HepG2 (cell line): ENCODE results near the gene FAM118A. TPM values are rescaled to one million over a fixed set of nuclear protein-coding genes. Genes with fewer than 3 reads are reported as not detected.
A peak's percentile ranks its signal among the peaks of the same experiment; 100 is the strongest.

Source experiments
- AGO1 ChIP-seq: fragments of 200-400 bp; formaldehyde crosslinking; IDR thresholded peaks from 2 replicates; pipeline ENCODE4 v1.6.1; 2017; ENCODE audit warnings: mild to moderate bottlenecking, low read depth, low read length, moderate library complexity; ENCODE audit not compliant: poor library complexity, severe bottlenecking
- AHR ChIP-seq: IDR thresholded peaks from 2 replicates; pipeline ENCODE4 v1.6.1; 2018; ENCODE audit warnings: missing genetic modification reagents, missing compliant biosample characterization
- ARID2 ChIP-seq: sonication (generic); formaldehyde crosslinking; IDR thresholded peaks from 2 replicates; pipeline ENCODE4 v1.8.1; 2022; ENCODE audit warnings: mild to moderate bottlenecking, missing genetic modification reagents, borderline replicate concordance
- HHEX ChIP-seq: IDR thresholded peaks from 2 replicates; pipeline ENCODE4 v1.6.1; 2016; ENCODE audit warnings: control low read depth
- KDM3A ChIP-seq: IDR thresholded peaks from 2 replicates; pipeline ENCODE4 v1.6.1; 2018; ENCODE audit warnings: low read depth, missing compliant biosample characterization
- MED8 ChIP-seq: sonication (generic); formaldehyde crosslinking; IDR thresholded peaks from 2 replicates; pipeline ENCODE4 v1.8.1; 2023; ENCODE audit warnings: mild to moderate bottlenecking, missing genetic modification reagents; ENCODE audit not compliant: insufficient replicate concordance
- MIER2 ChIP-seq: IDR thresholded peaks from 2 replicates; pipeline ENCODE4 v1.6.1; 2016; ENCODE audit warnings: missing biosample characterization, missing genetic modification reagents
- MIER3 ChIP-seq: IDR thresholded peaks from 2 replicates; pipeline ENCODE4 v1.6.1; 2016; ENCODE audit warnings: missing compliant biosample characterization, borderline replicate concordance
- PCBP1 ChIP-seq: fragments of 200-400 bp; formaldehyde crosslinking; IDR thresholded peaks from 2 replicates; pipeline ENCODE4 v1.6.1; 2017; ENCODE audit warnings: mild to moderate bottlenecking, low read depth, low read length, borderline replicate concordance
- RAD51 ChIP-seq: fragments of 450-650 bp; IDR thresholded peaks from 2 replicates; pipeline ENCODE4 v1.6.1; 2016; ENCODE audit warnings: borderline replicate concordance
- SIX4 ChIP-seq: sonication (generic); formaldehyde crosslinking; IDR thresholded peaks from 2 replicates; pipeline ENCODE4 v1.4.0; 2020; ENCODE audit warnings: missing genetic modification reagents
- TIGD3 ChIP-seq: sonication (generic); formaldehyde crosslinking; IDR thresholded peaks from 2 replicates; pipeline ENCODE4 v1.5.1; 2020; ENCODE audit warnings: mild to moderate bottlenecking, missing genetic modification reagents, borderline replicate concordance
- ZBTB34 ChIP-seq: sonication (generic); formaldehyde crosslinking; IDR thresholded peaks from 2 replicates; pipeline ENCODE4 v1.8.0; 2022; ENCODE audit warnings: mild to moderate bottlenecking, missing genetic modification reagents
- ZBTB44 ChIP-seq: sonication (generic); formaldehyde crosslinking; IDR thresholded peaks from 2 replicates; pipeline ENCODE4 v1.4.0; 2020; ENCODE audit warnings: missing genetic modification reagents
- ZNF160 ChIP-seq: sonication (generic); formaldehyde crosslinking; IDR thresholded peaks from 2 replicates; pipeline ENCODE4 v1.8.0; 2022; ENCODE audit warnings: mild to moderate bottlenecking, inconsistent platforms, missing genetic modification reagents
- ZNF232 ChIP-seq: sonication (generic); formaldehyde crosslinking; IDR thresholded peaks from 2 replicates; pipeline ENCODE4 v1.4.0; 2020; ENCODE audit warnings: missing genetic modification reagents, borderline replicate concordance
- ZNF333 ChIP-seq: sonication (generic); formaldehyde crosslinking; IDR thresholded peaks from 2 replicates; pipeline ENCODE4 v1.4.0; 2020; ENCODE audit warnings: mild to moderate bottlenecking, missing genetic modification reagents, borderline replicate concordance
- ZNF343 ChIP-seq: sonication (generic); formaldehyde crosslinking; IDR thresholded peaks from 2 replicates; pipeline ENCODE4 v1.4.0; 2020; ENCODE audit warnings: mild to moderate bottlenecking, missing genetic modification reagents
- ZNF496 ChIP-seq: sonication (generic); formaldehyde crosslinking; IDR thresholded peaks from 2 replicates; pipeline ENCODE4 v1.8.1; 2023; ENCODE audit warnings: mild to moderate bottlenecking, moderate library complexity, missing genetic modification reagents; ENCODE audit not compliant: insufficient replicate concordance
- ZNF576 ChIP-seq: sonication (generic); formaldehyde crosslinking; IDR thresholded peaks from 2 replicates; pipeline ENCODE4 v1.4.0; 2020; ENCODE audit warnings: mild to moderate bottlenecking, missing genetic modification reagents
- ZNF577 ChIP-seq: sonication (generic); formaldehyde crosslinking; IDR thresholded peaks from 2 replicates; pipeline ENCODE4 v1.4.0; 2020; ENCODE audit warnings: mild to moderate bottlenecking, low read depth, missing genetic modification reagents, borderline replicate concordance
- ZNF615 ChIP-seq: sonication (generic); formaldehyde crosslinking; IDR thresholded peaks from 2 replicates; pipeline ENCODE4 v1.5.0; 2020; ENCODE audit warnings: mild to moderate bottlenecking, missing genetic modification reagents, borderline replicate concordance
- ZNF75D ChIP-seq: sonication (generic); formaldehyde crosslinking; IDR thresholded peaks from 2 replicates; pipeline ENCODE4 v1.8.1; 2023; ENCODE audit warnings: missing genetic modification reagents, mild to moderate bottlenecking, borderline replicate concordance
- ZSCAN5A ChIP-seq: sonication (generic); formaldehyde crosslinking; IDR thresholded peaks from 2 replicates; pipeline ENCODE4 v1.8.0; 2022; ENCODE audit warnings: mild to moderate bottlenecking, missing genetic modification reagents, borderline replicate concordance
- polyA plus RNA-seq, 8 experiments: library from polyadenylated mRNA; depleted of rRNA in 3 of 8; stranded (reverse) in 7 of 8; unstranded in 1 of 8; fragments of >200 nt; fragmentation: Illumina TruSeq in 4 of 8; extraction: Trizol in 4 of 8; gene quantifications; 2 replicates each; pipeline versions ENCODE4 v1.2.1 to v1.2.3, GENCODE V29; 2011 to 2016; ENCODE audit warnings: low read depth in 4 of 8, missing spikeins in 1 of 8, mixed read lengths in 1 of 8; ENCODE audit not compliant: insufficient read depth in 1 of 8
- total RNA-seq, 5 experiments: library from RNA; depleted of rRNA; stranded (reverse); fragments of >200 nt; fragmentation: Illumina TruSeq; extraction: Trizol; gene quantifications; 2 replicates each; pipeline ENCODE4 v1.2.3, GENCODE V29; 2016; ENCODE audit warnings: low read depth in 1 of 5

The FAM118A gene
- total and polyA plus RNA-seq, 2 of the 13 experiments (the other 11 are each of a cell fraction or from before 2014, with no cell fraction given) = 36.7 to 48.2 TPM

GRCh38 chr22:45286854-45287551 is 22.7 kb upstream of the FAM118A start (continued):
- TF ChIP-seq ZNF496 (CRISPR knock-in tag) = no peak
- TF ChIP-seq HHEX (CRISPR knock-in tag) = no peak
- no peak for TF ChIP-seq ZNF615
- no peak for TF ChIP-seq PCBP1
- TF ChIP-seq AGO1 = no peak
- no peak for TF ChIP-seq SIX4 (CRISPR knock-in tag)
- no peak for TF ChIP-seq ZNF577 (CRISPR knock-in tag)
- TF ChIP-seq ZNF232 (CRISPR knock-in tag) = no peak
- TF ChIP-seq AHR = peak; percentile 27; the same call in 1 of the 2 replicates
- TF ChIP-seq TIGD3 (CRISPR knock-in tag) = no peak
- TF ChIP-seq MED8 = no peak
- TF ChIP-seq ZNF333 = no peak
- no peak for TF ChIP-seq ARID2 (CRISPR knock-in tag)
- TF ChIP-seq MIER2 (CRISPR knock-in tag) = no peak
- TF ChIP-seq ZNF343 (CRISPR knock-in tag) = peak; percentile 76; the same call in 1 of the 2 replicates
- no peak for TF ChIP-seq ZSCAN5A (CRISPR knock-in tag)
- no peak for TF ChIP-seq ZNF160 (CRISPR knock-in tag)
- no peak for TF ChIP-seq ZBTB44
- TF ChIP-seq RAD51 = no peak
- TF ChIP-seq KDM3A = 0 out of 2 replicates have a peak, but pooled peaks have one; percentile 34
- TF ChIP-seq ZNF75D (CRISPR knock-in tag) = no peak
- no peak for TF ChIP-seq ZNF576 (CRISPR knock-in tag)
- TF ChIP-seq ZBTB34 (CRISPR knock-in tag) = 0 out of 2 replicates have a peak, but pooled peaks have one; percentile 52
- TF ChIP-seq MIER3 = no peak
